SK-N-SH (cell line): ENCODE measurements around the gene TDRD10. TPM values are rescaled to one million over a fixed set of nuclear protein-coding genes. Genes with fewer than 3 reads are reported as not detected.

Source experiments
- CTCF ChIA-PET: fragments of 300-600, 350-600 bp; formaldehyde crosslinking; extraction: SDS; loops from one replicate; lab custom pipeline; 2021; lab: Yijun Ruan, JAX
- POLR2A ChIA-PET: fragments of 350-600 bp; sonication (Branson Sonifier 250); formaldehyde crosslinking; extraction: SDS; loops from one replicate; lab custom pipeline; 2020; ENCODE audit warnings: antibody characterized with exemption, inconsistent platforms; lab: Yijun Ruan, JAX
- DNase-seq: peaks from one replicate; pipeline ENCODE4 v3.0.0; 2012
- H2AFZ ChIP-seq: fragments of 200-600 bp; sonication (generic); 2 replicates; pipeline ENCODE4 v1.8.1; 2016; ENCODE audit warnings: antibody characterized with exemption, mild to moderate bottlenecking, low read depth
- H3F3A ChIP-seq: fragments of 200-600 bp; sonication (generic); replicated peaks from 2 replicates; pipeline ENCODE3; 2016; ENCODE audit warnings: antibody characterized with exemption, mild to moderate bottlenecking; ENCODE audit not compliant: insufficient read depth
- H3K27ac ChIP-seq, 2 experiments: fragments of 200-500 bp in 1 of 2; fragments of 200-600 bp in 1 of 2; sonication (Bioruptor generic) in 1 of 2; sonication (generic), shearing (Covaris generic) in 1 of 2; 2 replicates each; pipeline versions ENCODE4 v1.5.1 to v1.6.1; 2014 to 2016; ENCODE audit warnings: low read depth in 2 of 2, inconsistent platforms in 1 of 2, low read length in 1 of 2, mild to moderate bottlenecking in 1 of 2, mixed read lengths in 1 of 2
- H3K27me3 ChIP-seq: fragments of 200-600 bp; sonication (generic), shearing (Covaris generic); 2 replicates; pipeline ENCODE4 v1.6.1; 2016; ENCODE audit warnings: mixed run types; ENCODE audit not compliant: insufficient read depth
- H3K36me3 ChIP-seq, 2 experiments: fragments of 200-500 bp in 1 of 2; fragments of 200-600 bp in 1 of 2; sonication (Bioruptor generic) in 1 of 2; sonication (generic) in 1 of 2; replicated peaks in 1 of 2; 2 replicates each; pipeline versions ENCODE3 to v1.5.1; 2014 to 2016; ENCODE audit warnings: low read length in 1 of 2, mild to moderate bottlenecking in 1 of 2; ENCODE audit not compliant: insufficient read depth in 2 of 2, control insufficient read depth in 1 of 2
- H3K4me1 ChIP-seq, 2 experiments: fragments of 200-500 bp in 1 of 2; fragments of 200-600 bp in 1 of 2; sonication (Bioruptor generic) in 1 of 2; sonication (generic), shearing (Covaris generic) in 1 of 2; 2 replicates each; pipeline versions ENCODE4 v1.5.1 to v1.6.1; 2014 to 2016; ENCODE audit warnings: low read depth in 1 of 2, low read length in 1 of 2, mixed run types in 1 of 2; ENCODE audit not compliant: insufficient read depth in 2 of 2, control insufficient read depth in 1 of 2
- H3K4me2 ChIP-seq: fragments of 200-600 bp; sonication (generic), shearing (Covaris generic); 2 replicates; pipeline ENCODE4 v1.6.1; 2017; ENCODE audit warnings: mixed run types
- H3K4me3 ChIP-seq, 2 experiments: fragments of 200-500 bp in 1 of 2; fragments of 200-600 bp in 1 of 2; sonication (Bioruptor generic) in 1 of 2; sonication (generic), shearing (Covaris generic) in 1 of 2; 2 replicates each; pipeline versions ENCODE4 v1.5.1 to v1.8.1; 2014 to 2016; ENCODE audit warnings: low read depth in 2 of 2, inconsistent platforms in 1 of 2, low read length in 1 of 2, mild to moderate bottlenecking in 1 of 2, mixed read lengths in 1 of 2, moderate library complexity in 1 of 2
- H3K79me2 ChIP-seq: fragments of 200-600 bp; sonication (generic); 2 replicates; pipeline ENCODE4 v1.8.1; 2017; ENCODE audit warnings: mild to moderate bottlenecking; ENCODE audit not compliant: insufficient read depth
- H3K9ac ChIP-seq: fragments of 200-600 bp; sonication (generic); 2 replicates; pipeline ENCODE4 v1.6.1; 2017; ENCODE audit warnings: mixed run types
- H3K9me2 ChIP-seq: fragments of 200-600 bp; sonication (generic); 2 replicates; pipeline ENCODE4 v1.6.1; 2017; ENCODE audit warnings: mixed run types
- H3K9me3 ChIP-seq: fragments of 200-600 bp; sonication (generic); 2 replicates; pipeline ENCODE4 v1.6.1; 2017; ENCODE audit warnings: mixed run types, mild to moderate bottlenecking, moderate library complexity
- H4K20me1 ChIP-seq: fragments of 200-600 bp; sonication (generic); 2 replicates; pipeline ENCODE4 v1.6.1; 2017; ENCODE audit warnings: mild to moderate bottlenecking, mixed run types; ENCODE audit not compliant: insufficient read depth
- ELF1 ChIP-seq: IDR thresholded peaks from 2 replicates; pipeline ENCODE4 v1.4.0; 2012
- EP300 ChIP-seq, 2 experiments: IDR thresholded peaks; 2 replicates each; pipeline versions ENCODE4 v1.4.0 to v1.6.1; 2012; ENCODE audit warnings: borderline replicate concordance in 1 of 2, low read depth in 1 of 2, low read length in 1 of 2
- EZH2phosphoT487 ChIP-seq: fragments of 200-600 bp; sonication (generic); IDR thresholded peaks from 2 replicates; pipeline ENCODE4 v1.6.1; 2017; ENCODE audit warnings: low read depth, mixed run types, mild to moderate bottlenecking, antibody characterized with exemption, moderate library complexity, borderline replicate concordance
- FOXJ3 ChIP-seq: sonication (generic); formaldehyde crosslinking; IDR thresholded peaks from 2 replicates; pipeline ENCODE4 v1.5.1; 2020; ENCODE audit warnings: mild to moderate bottlenecking, missing genetic modification reagents
- FOXM1 ChIP-seq: IDR thresholded peaks from 2 replicates; pipeline ENCODE4 v1.4.0; 2012; ENCODE audit warnings: low read depth, mild to moderate bottlenecking
- IRF3 ChIP-seq: fragments of 150-350 bp; IDR thresholded peaks from 2 replicates; pipeline ENCODE4 v1.6.1; 2016; ENCODE audit warnings: mild to moderate bottlenecking, low read depth, low read length
- JUND ChIP-seq: IDR thresholded peaks from 2 replicates; pipeline ENCODE4 v1.4.0; 2012
- MEF2A ChIP-seq: IDR thresholded peaks from 2 replicates; pipeline ENCODE4 v1.4.0; 2012; ENCODE audit warnings: low read depth, borderline replicate concordance
- NRF1 ChIP-seq: IDR thresholded peaks from 2 replicates; pipeline ENCODE4 v1.6.1; 2012; ENCODE audit warnings: low read depth, mild to moderate bottlenecking, low read length
- POLR2AphosphoS5 ChIP-seq: IDR thresholded peaks from 2 replicates; pipeline ENCODE4 v1.6.1; 2012; ENCODE audit warnings: low read depth, low read length
- RXRA ChIP-seq: IDR thresholded peaks from 2 replicates; pipeline ENCODE4 v1.4.0; 2012; ENCODE audit warnings: low read depth, mild to moderate bottlenecking, borderline replicate concordance
- SMC3 ChIP-seq: IDR thresholded peaks from 2 replicates; pipeline ENCODE4 v1.6.1; 2012; ENCODE audit warnings: low read depth, low read length, improper control_type of control experiment
- TAF1 ChIP-seq: IDR thresholded peaks from 2 replicates; pipeline ENCODE4 v1.6.1; 2012; ENCODE audit warnings: low read depth, mild to moderate bottlenecking, low read length, moderate library complexity, borderline replicate concordance
- TCF12 ChIP-seq: IDR thresholded peaks from 2 replicates; pipeline ENCODE4 v1.4.0; 2012
- TEAD4 ChIP-seq: IDR thresholded peaks from 2 replicates; pipeline ENCODE4 v1.4.0; 2012; ENCODE audit warnings: mild to moderate bottlenecking, borderline replicate concordance; ENCODE audit not compliant: insufficient read depth
- YY1 ChIP-seq: IDR thresholded peaks from 2 replicates; pipeline ENCODE4 v1.4.0; 2012; ENCODE audit warnings: low read depth, mild to moderate bottlenecking
- WGBS: methylation state at CpG from one replicate; pipeline ENCODE4 v1.1.6; 2017; ENCODE audit warnings: low lambda C conversion rate; 5-methylcytosine and 5-hydroxymethylcytosine counted together
- polyA plus RNA-seq, 3 experiments: library from polyadenylated mRNA; depleted of rRNA; stranded (reverse); fragments of >200 nt; gene quantifications; 2 replicates each; pipeline ENCODE4 v1.2.3, GENCODE V29; 2012
- TF ChIP-seq, protein P1 (sequence below): IDR thresholded peaks from 2 replicates; pipeline ENCODE4 v1.6.1; 2012; ENCODE audit warnings: mild to moderate bottlenecking, low read depth, low read length, moderate library complexity

The TDRD10 gene
- polyA plus RNA-seq, 1 of the 3 experiments (the other 2 are of a cell fraction) = not detected

DNA sequence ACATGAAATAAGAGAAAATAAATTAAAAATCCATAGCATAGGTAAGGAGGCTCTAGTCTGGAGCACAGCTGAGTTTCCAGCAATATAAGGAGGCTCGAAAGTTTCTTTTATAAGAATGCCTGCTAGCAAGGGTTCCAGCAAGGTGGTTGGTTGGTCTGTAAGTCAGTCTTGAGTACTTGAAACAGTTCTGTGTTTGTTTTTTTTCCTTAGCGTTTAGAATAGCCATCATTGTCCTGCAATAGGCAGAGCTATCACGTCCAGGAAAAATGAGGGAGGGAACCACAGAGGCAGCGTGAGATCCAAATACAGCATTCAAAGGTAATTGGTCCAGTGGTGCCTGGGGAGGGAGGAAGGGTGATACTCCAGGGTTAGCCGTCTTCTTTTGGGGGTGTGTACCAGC is 48.1 kb downstream of the TDRD10 start:
- H3K4me3 ChIP-seq = no peak overlapping the region
- CTCF ChIA-PET = interaction anchor here (1.1 to 7.4 kb wide), 4 partner anchors 9 to 501 kb away, joined by 3 to 187 read pairs (median 3); partner anchors contain the start of gene ADAM15
- H3K9ac ChIP-seq = no peak overlapping the region
- no peak for TF ChIP-seq TEAD4
- no peak for TF ChIP-seq FOXM1
- TF ChIP-seq ELF1 = no peak
- TF ChIP-seq RXRA = no peak
- no peak for TF ChIP-seq YY1
- no peak for TF ChIP-seq IRF3
- peaks cover 8% of the 10 kb centered on the region for H3K79me2 ChIP-seq
- peaks cover 0 to 22% of the 10 kb centered on the region in 2 experiments; a peak in 1 of 4 replicates for H3K4me1 ChIP-seq
- POLR2A ChIA-PET = interaction anchor here (0.8 kb wide), 1 partner anchor 18 kb away, joined by 3 read pairs; the partner anchor contains the start of gene CHRNB2
- H3K27ac ChIP-seq = no peak overlapping the region
- no peak for DNase-seq
- peaks cover 18% of the 10 kb centered on the region for H3F3A ChIP-seq
- H3K4me2 ChIP-seq = no peak overlapping the region
- no peaks in the 10 kb centered on the region for H3K27me3 ChIP-seq
- H3K9me3 ChIP-seq = no peaks in the 10 kb centered on the region
- WGBS = 99% methylated on average over 5 of the region's 5 CpGs
- H3K36me3 ChIP-seq = peaks cover 30 to 67% of the 10 kb centered on the region in 2 experiments
- no peaks in the 10 kb centered on the region for H3K9me2 ChIP-seq
- no peaks in the 10 kb centered on the region for H4K20me1 ChIP-seq
- no peak overlapping the region for H2AFZ ChIP-seq

DNA sequence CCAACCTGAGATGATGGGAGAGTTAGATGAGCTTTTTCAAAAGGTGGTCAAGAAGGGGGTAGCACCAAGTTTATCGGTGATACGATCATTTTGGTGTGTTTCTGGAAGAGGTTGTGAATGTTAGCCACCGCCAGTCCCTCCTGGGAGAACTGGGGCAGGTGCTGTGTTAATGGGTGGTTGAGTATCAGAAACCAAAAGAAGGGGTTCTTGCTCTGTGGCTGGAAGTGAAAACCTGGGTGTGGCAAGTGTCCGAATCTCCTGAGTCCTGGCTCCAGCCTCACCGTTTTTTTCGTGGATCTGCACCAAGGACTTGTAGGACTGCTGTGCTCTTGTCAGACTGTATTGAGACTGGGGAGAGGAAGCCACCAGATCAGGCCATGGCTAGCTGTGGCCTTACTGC is 48.6 kb downstream of the TDRD10 start:
- Histone ChIP-seq H3K4me1 (peaks cover 0 to 23% of the 10 kb centered on the region in 2 experiments; a peak in 1 of 4 replicates), H4K20me1 (no peaks in the 10 kb centered on the region; the same call in 1 of the 2 replicates), H3K9me2 (no peaks in the 10 kb centered on the region), H3K9me3 (no peaks in the 10 kb centered on the region), H3K4me2 (no peak overlapping the region), H3K79me2 (peaks cover 13% of the 10 kb centered on the region), H3K36me3 (peaks cover 36 to 73% of the 10 kb centered on the region in 2 experiments), H3K27ac (no peak overlapping the region), H3K27me3 (no peaks in the 10 kb centered on the region), H3K9ac (no peak overlapping the region), H3F3A (peaks cover 18% of the 10 kb centered on the region), H3K4me3 (no peak overlapping the region), H2AFZ (no peak overlapping the region)
- TF ChIP-seq TCF12 (no peak), FOXJ3 (CRISPR knock-in tag) (no peak)
- DNase-seq = no peak
- POLR2A ChIA-PET = interaction anchor here (0.8 kb wide), 1 partner anchor 17 kb away, joined by 3 read pairs; the partner anchor contains the start of gene CHRNB2
- WGBS = 72% methylated on average over 6 of the region's 6 CpGs
- CTCF ChIA-PET = interaction anchor here (1.1 to 7.4 kb wide), 3 partner anchors 9 to 500 kb away, joined by 3 to 187 read pairs (median 3); partner anchors contain the start of gene ADAM15

- Histone ChIP-seq H4K20me1 (peaks cover 6% of the 10 kb centered on the region; the same call in 1 of the 2 replicates), H3K79me2 (peaks cover 22% of the 10 kb centered on the region), H3K36me3 (peaks cover 37 to 80% of the 10 kb centered on the region in 2 experiments), H3K4me2 (no peak overlapping the region), H3K9me2 (no peaks in the 10 kb centered on the region), H3K27me3 (no peaks in the 10 kb centered on the region), H3K9me3 (no peaks in the 10 kb centered on the region), H3K9ac (no peak overlapping the region), H2AFZ (no peak overlapping the region), H3F3A (peaks cover 18% of the 10 kb centered on the region), H3K4me3 (no peak overlapping the region), H3K4me1 (peaks cover 5 to 31% of the 10 kb centered on the region in 2 experiments; a peak in 2 of 4 replicates), H3K27ac (no peak overlapping the region)
- no peak for DNase-seq
- ChIA-PET CTCF (interaction anchor here (7.4 kb wide), 1 partner anchor 69 kb away, joined by 187 read pairs; no protein-coding TSS in a partner anchor), POLR2A (no interaction called here)
- WGBS = 100% methylated on average over 3 of the region's 4 CpGs
- TF ChIP-seq TEAD4 (no peak), NRF1 (no peak), JUND (no peak), MEF2A (no peak), POLR2AphosphoS5 (no peak), SMC3 (no peak), EP300 (IDR thresholded peaks at IDR 0.05; ENCODE audit: borderline replicate concordance in 1 of 2, low read depth in 1 of 2, low read length in 1 of 2) (no peak), TAF1 (no peak), EZH2phosphoT487 (no peak), RXRA (no peak), FOXM1 (no peak)
- TF ChIP-seq, protein P1, sequence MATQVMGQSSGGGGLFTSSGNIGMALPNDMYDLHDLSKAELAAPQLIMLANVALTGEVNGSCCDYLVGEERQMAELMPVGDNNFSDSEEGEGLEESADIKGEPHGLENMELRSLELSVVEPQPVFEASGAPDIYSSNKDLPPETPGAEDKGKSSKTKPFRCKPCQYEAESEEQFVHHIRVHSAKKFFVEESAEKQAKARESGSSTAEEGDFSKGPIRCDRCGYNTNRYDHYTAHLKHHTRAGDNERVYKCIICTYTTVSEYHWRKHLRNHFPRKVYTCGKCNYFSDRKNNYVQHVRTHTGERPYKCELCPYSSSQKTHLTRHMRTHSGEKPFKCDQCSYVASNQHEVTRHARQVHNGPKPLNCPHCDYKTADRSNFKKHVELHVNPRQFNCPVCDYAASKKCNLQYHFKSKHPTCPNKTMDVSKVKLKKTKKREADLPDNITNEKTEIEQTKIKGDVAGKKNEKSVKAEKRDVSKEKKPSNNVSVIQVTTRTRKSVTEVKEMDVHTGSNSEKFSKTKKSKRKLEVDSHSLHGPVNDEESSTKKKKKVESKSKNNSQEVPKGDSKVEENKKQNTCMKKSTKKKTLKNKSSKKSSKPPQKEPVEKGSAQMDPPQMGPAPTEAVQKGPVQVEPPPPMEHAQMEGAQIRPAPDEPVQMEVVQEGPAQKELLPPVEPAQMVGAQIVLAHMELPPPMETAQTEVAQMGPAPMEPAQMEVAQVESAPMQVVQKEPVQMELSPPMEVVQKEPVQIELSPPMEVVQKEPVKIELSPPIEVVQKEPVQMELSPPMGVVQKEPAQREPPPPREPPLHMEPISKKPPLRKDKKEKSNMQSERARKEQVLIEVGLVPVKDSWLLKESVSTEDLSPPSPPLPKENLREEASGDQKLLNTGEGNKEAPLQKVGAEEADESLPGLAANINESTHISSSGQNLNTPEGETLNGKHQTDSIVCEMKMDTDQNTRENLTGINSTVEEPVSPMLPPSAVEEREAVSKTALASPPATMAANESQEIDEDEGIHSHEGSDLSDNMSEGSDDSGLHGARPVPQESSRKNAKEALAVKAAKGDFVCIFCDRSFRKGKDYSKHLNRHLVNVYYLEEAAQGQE = no peak
These were observed 49.5 kb downstream of the TDRD10 start for GRCh38 chr1:154551474-154551873.
